HG03108 (cell line): ENCODE measurements around the gene CDKN1C.

Experiments used
- ATAC-seq: cut with Tn5 transposase; IDR thresholded peaks from one replicate; pipeline ENCODE4 v1.9.1; 2021; ENCODE audit warnings: moderate library complexity; ENCODE audit not compliant: unreplicated experiment

Gene CDKN1C

DNA sequence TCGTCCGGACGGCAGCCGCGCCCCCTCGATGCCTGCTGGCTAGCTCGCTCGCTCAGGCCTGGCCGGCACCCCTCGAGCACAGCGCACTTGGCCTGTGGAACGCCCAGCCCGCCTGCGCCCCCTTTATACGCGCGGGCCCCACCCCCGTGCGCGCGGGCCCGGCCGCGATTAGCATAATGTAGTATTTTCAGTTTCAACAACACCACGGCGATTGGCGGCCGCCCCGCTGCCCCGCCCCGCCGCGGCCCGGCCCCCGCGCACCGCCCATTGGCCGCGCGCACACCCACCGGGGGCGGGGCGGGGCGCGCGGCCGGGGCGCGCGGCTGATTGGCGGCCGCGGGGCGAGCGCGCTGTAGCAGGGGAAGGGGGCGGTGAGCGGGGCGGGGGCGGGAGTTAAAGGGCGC lies at the start of gene CDKN1C:
CDKN1C (minus strand) TSS at position 98 of the 404 bp plus-strand sequence. CDS start 319 bp downstream, outside the sequence.
- peak; percentile 65 for ATAC-seq

DNA sequence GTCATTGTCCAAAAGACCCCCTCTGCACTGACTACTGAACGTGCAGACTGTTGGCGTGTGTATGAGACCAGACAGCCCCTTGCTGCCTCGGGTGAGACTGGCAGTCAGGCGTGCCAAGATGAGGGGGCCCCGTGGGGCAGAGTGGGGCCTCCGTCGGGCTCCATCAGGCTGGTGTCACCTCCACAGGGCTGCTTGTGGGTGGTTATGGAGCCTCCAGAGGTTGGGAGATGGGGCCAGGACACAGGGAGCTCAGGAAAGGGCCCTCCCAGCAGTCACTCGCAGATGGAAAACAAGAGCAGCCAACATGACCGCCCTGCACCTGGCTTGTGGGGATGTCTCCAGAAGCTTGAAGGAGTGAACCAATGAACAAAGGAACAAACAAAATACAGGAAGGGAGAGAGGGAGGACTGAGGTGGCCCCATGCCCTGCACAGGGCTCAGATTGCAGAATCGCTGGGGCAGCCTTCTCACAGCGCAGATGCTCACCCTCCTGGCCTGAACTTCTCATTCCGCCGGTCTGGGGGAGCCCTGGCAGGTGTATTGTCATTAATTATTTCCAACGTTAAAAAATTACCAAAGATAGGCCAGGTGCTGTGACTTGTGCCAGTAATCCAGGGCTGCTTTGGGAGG lies 49.1 kb upstream of the CDKN1C start:
- no peak for ATAC-seq

DNA sequence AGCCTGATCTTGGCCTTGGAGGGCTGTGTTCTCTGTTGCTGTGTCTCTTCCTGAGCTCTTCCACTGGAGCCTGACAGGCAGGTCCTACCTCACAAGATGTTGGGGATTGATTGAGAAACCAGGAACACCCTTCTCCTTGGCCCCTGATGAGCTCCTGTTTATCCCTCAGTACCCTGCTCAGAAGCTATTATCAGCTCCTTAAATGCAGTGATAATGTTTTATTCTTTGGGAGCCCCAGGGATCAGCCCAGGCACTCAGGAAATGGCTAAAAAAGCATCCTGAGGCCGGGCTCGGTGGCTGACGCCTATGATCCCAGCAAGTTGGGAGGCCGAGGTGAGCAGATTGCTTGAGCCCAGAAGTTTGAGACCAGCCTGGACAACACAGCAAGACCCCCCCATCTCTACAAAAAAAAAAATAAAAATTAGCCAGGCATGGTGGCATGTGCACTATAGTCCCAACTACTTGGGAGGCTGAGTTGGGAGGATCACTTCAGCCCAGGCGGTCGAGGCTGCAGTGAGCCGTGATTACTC lies 48.5 kb upstream of the CDKN1C start:
- ATAC-seq: no peak

DNA sequence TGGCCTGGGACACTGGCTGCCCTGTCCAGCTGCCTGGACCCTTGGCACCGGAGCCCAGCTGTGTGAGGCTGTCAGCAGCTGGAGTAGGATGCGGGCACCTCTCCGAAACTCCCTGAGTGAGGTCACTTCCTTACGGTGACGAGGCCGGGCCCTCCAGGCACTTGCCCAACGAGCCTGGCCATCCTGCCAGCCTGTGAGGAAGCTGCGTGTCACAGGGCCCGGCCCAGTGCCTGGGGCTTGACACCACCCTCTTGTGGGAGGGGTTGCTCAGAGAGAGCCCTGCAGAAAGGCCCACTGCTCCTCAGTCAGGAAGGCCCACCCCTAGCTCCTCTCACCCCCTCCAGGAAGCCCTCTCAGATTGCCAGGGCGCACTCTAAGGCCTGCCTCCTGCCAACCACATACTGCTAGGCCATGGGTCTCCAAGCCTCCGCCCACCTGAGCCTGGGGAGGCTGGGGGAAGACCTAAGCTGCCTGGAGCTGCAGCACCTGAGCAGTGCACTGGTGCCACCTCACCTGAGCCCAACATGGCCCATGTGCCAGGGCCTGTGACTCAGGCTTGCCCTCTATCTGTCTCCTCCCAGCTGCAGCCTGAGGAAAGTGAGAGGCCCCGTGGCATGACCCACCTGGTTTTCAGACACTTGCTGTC lies 47.9 kb upstream of the CDKN1C start:
- ATAC-seq: peak; percentile 37

DNA sequence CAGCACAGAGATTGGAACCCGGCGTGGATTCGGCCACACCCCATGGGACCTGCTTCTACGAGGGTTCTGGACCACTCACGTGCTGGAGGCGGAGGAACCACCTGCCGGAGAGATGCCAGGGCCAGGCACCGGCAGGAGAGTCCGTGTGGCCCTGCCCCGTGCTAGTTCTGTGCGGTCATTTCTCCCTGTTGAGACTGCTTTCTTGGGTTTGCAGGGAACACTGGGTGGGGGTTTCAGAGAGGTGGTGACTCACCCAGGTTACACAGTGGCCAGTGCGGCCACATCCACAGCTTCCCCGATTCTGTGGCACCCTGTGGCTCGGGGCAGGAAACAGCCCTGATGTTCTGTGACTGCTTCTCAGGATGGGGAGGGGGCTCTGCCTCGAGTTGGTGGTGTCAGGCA lies 47.3 kb upstream of the CDKN1C start:
- no peak for ATAC-seq

DNA sequence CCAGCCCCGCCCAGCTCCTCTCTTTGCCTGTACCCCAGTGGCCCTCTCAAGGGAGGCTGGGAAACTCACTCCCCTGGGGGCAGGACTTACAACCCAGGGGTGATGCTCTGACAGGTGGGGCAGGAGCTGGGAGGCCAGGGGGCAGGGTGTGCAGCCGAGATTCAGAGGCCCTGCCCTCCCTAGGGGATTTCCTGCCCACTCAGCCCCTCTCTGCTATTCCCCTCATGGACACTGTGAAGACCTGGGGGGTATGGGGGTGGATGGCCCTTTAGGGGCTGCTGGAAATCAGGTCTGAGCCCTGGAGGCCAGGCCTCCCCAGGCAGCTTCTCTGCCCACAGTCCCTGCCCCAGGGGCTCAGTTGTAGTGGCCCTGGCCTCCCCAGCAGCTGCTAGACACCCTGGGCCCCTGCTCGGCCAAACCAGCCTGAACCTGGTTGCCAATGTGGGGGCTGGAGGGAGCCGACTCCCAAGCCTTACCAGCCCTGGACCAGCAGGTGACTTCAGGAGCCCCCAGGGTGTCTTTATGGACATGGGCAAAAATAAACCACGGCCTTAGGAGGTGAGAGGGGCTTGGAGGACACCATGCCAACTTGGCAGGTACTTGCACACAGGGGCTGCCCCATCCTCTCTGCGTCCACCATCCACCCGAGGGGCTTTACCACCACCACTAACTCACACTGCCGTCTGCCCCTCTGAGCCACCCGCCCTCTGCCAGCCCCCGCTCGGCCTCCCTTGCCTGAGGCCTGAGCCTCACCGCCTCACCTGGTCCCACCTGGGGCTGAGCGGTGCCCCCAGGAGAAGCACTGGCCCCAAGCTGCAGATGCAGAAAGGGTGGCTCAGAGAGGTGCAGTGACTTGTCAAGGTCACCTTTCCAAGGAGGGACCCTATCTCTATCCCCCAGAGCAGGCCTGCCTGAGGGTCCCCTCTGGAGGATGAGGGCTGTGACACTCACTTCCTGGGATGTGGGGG lies 46.5 kb upstream of the CDKN1C start:
- ATAC-seq: no peak

DNA sequence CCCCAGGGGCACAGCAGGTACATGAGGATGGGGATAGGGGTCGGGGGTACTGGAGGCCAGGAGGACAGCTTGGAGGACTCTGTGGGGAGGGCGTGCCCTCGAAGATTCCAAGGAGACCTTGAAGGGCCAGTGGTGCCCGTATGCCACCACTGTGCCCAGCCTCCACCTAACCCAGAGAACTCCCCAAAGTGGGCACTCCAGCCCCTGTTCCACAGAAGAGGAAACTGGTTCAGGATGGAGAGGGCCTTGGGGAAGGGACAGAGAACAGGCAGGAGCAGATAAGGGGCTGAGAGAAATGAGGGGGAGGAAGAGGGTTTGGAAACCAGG lies 45.8 kb upstream of the CDKN1C start:
- ATAC-seq: no peak

DNA sequence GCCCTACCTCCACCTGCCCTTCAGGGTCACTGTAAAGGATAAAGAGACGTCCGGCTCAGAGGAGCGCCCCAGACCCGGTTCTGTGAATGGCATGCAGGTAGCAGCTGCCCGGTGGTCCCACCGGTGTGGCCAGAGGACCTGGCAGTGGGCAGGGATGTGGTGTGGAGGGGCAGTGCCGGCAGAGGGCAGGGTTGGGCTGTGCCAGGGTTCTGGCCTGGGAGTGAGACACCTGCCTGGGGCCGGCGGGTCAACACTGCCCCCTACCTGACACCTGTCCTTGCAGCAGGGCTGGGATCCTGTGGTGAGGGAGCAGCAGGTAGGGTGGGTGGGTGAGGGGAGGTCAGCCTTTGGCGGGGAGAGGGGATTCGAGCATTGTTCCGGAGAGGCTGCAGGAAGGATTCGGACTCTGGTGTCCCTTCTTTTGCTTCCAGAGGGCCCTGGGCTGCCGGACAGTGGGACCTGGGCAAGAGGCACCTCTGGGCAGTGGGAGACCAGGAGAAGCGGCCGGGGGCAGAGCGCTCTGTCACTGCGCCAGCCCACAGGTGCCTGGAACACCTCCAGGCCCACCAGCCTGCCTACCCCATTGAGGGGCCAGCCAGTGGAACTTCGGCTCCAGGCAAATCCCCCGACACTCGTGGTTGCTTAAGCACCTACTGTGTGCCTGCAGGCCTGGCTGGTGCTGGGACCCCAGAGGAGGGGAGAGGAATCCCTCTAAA lies 45.3 kb upstream of the CDKN1C start:
- peak; percentile 38 for ATAC-seq

DNA sequence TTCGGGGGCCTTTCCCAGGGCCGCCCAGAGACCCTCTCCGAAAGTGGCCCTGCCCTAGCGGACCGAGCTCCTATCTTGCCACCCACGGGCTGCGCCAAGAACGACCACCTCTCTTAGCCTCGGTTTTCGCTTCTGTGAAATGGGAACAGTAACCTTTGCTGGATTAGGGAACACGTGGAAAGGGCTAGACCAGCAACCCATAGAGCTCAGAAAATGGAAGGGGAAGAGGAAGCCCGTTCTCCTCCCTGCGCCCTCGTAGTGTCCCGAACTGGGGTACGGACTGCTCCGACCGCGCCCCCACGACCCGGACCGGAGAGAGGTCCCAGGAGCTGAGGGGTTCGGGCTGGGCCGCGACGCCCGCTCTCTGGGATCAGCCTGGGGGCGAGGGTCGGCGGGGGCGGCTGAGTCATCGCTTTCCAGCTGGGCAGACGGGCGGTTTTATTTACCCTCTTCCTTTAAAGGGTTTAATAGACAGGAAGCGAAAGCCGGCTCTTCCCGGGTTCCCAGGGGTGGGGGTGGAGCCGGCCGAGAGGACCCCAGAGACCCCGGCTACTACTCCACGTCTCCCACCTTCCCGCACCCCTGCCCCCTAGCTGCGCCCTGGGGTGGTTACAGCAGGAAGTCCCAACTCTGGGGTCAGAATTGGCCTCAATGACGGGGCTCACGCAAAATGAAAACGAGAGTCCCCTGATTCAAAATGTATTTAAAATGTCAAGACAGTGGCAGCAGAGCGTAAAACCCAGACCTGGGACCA lies 44.6 kb upstream of the CDKN1C start:
- ATAC-seq: peak; percentile 27

DNA sequence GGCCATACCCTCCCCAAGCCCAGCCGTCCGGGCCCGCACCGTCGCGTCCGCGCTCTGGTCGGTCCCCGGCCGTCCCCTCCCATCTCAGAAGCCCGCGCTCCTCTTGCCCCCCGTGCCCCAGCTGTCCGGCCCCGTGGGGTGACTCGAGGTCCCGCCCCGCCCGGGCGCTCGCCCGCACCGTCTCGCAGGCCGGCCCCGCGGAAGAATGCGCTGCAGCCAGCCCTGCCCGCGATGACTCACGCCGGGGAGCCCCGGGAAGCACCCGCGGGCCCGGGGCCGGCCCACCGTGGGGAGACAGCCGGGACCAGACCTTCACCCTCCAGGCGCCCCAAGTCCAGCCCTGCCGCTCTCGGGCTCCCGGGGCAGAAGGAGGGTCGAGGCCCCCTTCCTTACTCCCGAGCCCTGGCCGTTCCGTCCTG lies 44.0 kb upstream of the CDKN1C start:
- ATAC-seq: no peak

DNA sequence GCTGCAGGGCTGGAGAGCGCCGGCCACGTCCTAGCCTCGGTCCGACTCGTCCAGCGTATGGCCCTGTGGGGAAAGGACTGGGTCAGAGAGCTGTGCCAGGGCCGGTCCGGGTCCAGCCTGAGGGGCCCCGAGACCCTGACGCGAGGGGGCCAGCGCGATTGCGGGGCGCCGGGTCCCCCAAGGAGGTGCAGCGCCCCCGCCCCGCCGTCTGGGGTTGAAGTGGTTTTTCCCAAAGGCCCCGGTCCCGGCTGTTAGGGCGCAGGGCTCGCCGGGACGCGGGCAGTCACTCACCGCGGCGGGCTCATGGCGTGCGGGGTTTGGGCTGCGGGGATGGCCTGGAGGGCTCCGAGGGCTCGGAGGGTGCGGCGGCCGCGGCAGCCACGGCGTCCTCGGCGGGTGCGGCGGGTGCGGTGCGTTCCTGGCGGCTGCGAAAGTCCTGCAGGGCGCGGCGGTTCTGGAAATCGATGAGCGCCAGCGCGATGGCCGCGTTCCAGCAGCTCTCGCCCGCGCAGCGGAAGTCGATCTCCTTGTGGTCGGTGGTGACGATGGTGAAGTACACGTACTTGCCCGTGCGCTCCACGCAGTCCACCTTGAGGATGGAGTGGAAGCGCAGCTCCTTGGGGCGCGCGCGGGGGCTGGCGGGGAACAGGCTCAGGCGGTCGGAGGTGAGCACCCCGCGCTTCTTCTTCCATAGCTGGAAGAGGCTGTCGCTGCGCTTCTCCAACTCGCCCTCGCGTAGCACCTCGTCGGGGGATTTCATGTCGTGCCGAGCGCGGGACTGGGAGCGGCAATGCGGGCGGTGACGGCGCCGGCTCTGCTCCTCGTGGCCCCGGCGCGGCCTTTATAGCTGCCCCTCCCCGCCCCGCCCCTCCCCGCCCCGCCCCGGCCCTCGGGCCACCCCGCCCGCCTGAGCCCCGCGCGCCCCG lies 43.3 kb upstream of the CDKN1C start, which contains the start of gene PHLDA2:
PHLDA2 (minus strand) TSS at position 816 of the 926 bp plus-strand sequence; CDS start at position 760, 56 bp downstream.
- ATAC-seq: no peak

DNA sequence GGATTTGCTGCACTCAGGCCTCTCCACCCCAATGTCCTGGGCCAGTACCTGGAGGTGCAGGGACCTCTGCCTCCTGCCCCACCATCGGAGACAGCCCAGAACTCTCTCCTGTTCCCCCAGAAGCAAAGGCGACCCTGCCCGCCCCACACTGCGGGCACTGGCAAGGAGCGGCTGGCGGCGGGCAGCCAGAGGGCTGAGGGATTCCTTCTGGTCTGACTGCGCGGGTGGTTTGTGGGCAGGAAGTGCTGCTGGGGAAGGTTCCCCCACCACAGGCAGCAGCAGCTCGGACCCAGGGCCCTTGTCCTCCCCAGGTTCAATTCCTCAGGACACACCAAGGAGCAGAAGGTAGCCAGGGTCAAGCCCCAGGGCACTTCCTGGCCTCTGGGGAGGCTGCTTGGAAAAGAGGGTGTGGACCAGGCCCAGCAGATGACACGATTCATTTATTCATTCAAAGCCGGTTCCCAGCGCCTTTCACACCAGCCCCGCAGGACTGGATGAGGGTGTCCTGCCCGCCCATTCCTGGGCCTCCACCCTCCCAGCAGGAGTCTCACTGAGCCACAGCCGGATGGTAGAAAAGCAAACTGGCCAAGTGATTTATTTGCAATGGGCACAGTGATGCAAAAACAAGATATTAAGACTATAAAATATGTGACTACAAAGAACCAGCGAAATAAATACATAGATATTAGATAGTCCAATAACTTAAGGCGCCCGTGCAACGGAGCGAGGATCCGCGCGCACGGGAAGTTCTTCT lies 42.5 kb upstream of the CDKN1C start:
- no peak for ATAC-seq

DNA sequence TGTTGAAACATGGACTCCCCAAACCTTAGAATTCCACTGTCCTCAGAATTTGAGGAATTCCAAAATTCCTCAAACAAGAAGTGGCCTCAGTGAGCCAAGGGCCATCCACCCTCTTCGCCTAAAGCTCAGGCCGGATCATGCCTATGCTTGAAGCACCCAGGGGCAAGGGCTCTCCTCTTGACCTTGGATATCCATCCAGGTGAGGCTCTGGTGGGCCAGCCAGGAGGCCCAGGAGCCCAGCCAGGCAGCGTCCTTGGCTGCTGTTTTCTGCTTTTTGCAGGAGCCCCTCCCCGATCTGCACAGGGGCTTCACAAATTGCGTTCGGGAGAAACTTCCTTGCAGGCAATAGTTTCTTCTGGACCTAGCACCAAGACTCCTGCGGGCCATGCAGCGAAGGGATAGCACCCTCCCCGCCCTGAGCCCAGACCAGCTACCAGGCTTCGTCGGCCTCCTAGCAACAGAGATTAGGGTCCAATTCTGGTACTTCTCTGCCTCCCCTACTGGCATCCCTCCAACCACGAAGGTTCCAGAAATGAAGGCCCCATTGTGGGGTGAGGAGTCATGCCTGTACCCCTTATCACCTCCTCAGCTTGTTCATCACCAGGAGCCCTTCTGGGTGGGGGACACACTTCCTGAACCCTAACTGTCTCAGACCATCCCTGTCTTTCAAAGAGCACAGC lies 41.7 kb upstream of the CDKN1C start:
- no peak for ATAC-seq

DNA sequence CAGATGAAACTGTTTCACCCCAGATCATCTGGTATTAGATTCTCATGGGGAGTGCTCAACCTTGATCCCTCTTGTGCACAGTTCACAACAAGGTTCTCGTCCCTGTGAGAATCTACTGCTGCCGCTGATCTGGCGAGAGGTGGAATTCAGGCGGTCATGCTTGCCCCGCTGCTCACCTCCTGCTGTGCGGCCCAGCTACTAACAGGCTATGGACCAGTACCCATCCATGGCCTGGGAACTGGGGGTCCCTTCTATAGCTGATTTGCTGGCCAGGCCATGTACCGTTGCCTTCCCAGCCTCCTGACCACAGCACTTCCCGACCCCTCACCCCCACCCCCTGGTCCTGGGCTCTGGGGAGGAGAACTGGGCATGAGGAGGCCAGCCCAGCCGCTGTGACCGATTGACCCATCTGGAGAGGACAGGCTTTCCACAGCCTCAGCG lies 41.1 kb upstream of the CDKN1C start:
- ATAC-seq: no peak

DNA sequence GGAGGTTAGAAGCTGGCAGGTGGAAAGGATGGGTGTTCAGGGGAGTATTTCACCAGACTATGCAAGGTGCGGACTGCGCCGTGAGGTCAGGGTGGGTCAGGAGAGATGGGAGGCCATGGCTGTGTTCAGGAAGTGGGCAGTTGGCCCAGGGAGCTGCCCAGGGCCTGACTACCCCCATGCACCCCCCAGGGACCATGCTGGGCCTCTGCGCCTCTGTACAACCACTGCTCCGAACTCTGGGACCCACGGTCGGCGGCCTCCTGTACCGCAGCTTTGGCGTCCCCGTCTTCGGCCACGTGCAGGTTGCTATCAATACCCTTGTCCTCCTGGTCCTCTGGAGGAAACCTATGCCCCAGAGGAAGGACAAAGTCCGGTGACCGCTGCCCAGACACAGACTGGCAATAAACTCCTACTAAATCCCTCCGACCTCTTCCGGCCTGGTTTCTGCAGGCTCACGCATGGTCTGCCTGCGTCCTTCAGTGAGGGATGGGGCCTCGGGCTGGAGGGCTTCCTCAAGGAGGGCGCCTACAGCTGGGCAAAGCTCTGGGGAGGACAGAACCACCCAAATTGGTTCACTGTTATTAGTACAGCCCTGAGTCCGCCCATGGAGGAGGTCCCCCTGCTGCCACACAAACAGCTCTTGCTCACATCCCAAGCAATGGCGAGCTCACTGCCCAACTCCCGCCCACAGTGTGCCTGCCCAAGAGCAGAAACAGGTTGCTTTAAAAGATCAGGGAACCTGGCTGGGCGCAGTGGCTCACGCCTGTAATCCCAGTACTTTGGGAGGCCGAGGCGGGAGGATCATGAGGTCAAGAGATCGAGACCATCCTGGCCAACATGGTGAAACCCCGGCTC lies 39.5 kb upstream of the CDKN1C start:
- ATAC-seq: no peak

DNA sequence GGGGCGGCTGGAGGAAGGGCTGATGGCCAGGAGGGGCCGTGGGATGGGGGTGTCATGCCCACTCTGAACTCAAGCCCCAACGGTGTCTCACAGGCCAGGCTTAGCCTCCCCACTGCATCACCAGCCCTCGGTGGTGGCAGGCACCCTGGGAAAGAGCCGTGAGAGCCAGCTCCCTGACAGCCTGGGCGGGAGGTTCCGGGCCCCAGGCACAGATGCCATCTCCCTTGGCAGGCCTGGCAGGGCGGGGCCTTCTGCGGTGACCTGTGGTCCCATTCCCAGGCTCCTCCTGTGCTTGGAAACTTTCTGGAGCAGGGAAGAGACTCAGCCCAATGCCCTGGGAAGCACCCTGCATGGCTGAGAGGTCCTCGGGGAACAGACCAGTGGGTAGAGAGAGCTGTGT lies 38.8 kb upstream of the CDKN1C start:
- no peak for ATAC-seq
